HepG2 (cell line): Measurements from ENCODE around the gene PTPN12.

ENCODE experiments used
- MED1 ChIP-seq: sonication (generic); formaldehyde crosslinking; IDR thresholded peaks from 2 replicates; pipeline ENCODE4 v1.4.0; 2020; ENCODE audit warnings: missing genetic modification reagents
- NFIC ChIP-seq: IDR thresholded peaks from 2 replicates; pipeline ENCODE4 v1.6.1; 2012; ENCODE audit warnings: mild to moderate bottlenecking, low read length, inconsistent platforms
- NR2C2 ChIP-seq: sonication (generic); formaldehyde crosslinking; IDR thresholded peaks from 2 replicates; pipeline ENCODE4 v1.4.0; 2020; ENCODE audit warnings: missing genetic modification reagents, mild to moderate bottlenecking, moderate library complexity, borderline replicate concordance
- PRMT3 ChIP-seq: sonication (generic); formaldehyde crosslinking; IDR thresholded peaks from 2 replicates; pipeline ENCODE4 v1.8.1; 2022; ENCODE audit warnings: low read depth, mild to moderate bottlenecking, moderate library complexity, missing genetic modification reagents, borderline replicate concordance
- RAD21 ChIP-seq: fragments of 450-650 bp; formaldehyde crosslinking; IDR thresholded peaks from 2 replicates; pipeline ENCODE4 v1.5.0; 2020; ENCODE audit warnings: mild to moderate bottlenecking
- TAF1 ChIP-seq: sonication (generic); formaldehyde crosslinking; IDR thresholded peaks from 2 replicates; pipeline ENCODE4 v1.4.0; 2020; ENCODE audit warnings: missing genetic modification reagents
- TCF7L2 ChIP-seq: IDR thresholded peaks from 2 replicates; pipeline ENCODE4 v1.6.1; 2011; ENCODE audit warnings: mild to moderate bottlenecking, low read depth, low read length, moderate library complexity
- ZNF143 ChIP-seq: sonication (generic); formaldehyde crosslinking; IDR thresholded peaks from 2 replicates; pipeline ENCODE4 v1.4.0; 2020; ENCODE audit warnings: missing genetic modification reagents
- TF ChIP-seq, protein P1 (sequence below): sonication (generic); formaldehyde crosslinking; IDR thresholded peaks from 2 replicates; pipeline ENCODE4 v1.5.0; 2020; ENCODE audit warnings: mild to moderate bottlenecking, missing genetic modification reagents, moderate library complexity

GRCh38 chr7:77516085-77516484 lies 21.0 kb upstream of the PTPN12 start:
- no peak for TF ChIP-seq TCF7L2
- TF ChIP-seq, protein P1, sequence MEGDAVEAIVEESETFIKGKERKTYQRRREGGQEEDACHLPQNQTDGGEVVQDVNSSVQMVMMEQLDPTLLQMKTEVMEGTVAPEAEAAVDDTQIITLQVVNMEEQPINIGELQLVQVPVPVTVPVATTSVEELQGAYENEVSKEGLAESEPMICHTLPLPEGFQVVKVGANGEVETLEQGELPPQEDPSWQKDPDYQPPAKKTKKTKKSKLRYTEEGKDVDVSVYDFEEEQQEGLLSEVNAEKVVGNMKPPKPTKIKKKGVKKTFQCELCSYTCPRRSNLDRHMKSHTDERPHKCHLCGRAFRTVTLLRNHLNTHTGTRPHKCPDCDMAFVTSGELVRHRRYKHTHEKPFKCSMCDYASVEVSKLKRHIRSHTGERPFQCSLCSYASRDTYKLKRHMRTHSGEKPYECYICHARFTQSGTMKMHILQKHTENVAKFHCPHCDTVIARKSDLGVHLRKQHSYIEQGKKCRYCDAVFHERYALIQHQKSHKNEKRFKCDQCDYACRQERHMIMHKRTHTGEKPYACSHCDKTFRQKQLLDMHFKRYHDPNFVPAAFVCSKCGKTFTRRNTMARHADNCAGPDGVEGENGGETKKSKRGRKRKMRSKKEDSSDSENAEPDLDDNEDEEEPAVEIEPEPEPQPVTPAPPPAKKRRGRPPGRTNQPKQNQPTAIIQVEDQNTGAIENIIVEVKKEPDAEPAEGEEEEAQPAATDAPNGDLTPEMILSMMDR (CRISPR knock-in tag): no peak
- TF ChIP-seq TAF1 (CRISPR knock-in tag): no peak
- no peak for TF ChIP-seq ZNF143 (CRISPR knock-in tag)
- no peak for TF ChIP-seq PRMT3 (CRISPR knock-in tag)
- TF ChIP-seq NFIC: no peak
- no peak for TF ChIP-seq MED1 (CRISPR knock-in tag)
- TF ChIP-seq RAD21 (CRISPR knock-in tag): no peak
- TF ChIP-seq NR2C2 (CRISPR knock-in tag): no peak
